Suprapubic skin (tissue), 4 donors: Measurements from ENCODE around the gene RAD9B. TPM values are rescaled to one million over a fixed set of nuclear protein-coding genes. Genes with fewer than 3 reads are reported as not detected.
"Not testable (repeated sequence)": the region's sequence is repeated elsewhere in the genome, so short reads cannot be mapped to it uniquely, and the experiment has no call there.

ENCODE experiments used
- DNase-seq, 2 donors: peaks; one replicate each; pipeline ENCODE4 v3.0.0-alpha.2; 2019; ENCODE audit warnings: low spot score in 2 of 2
- H3K27ac ChIP-seq: fragments of 200-600 bp; sonication (generic); one replicate; pipeline ENCODE4 v1.5.1; 2019
- H3K27me3 ChIP-seq: fragments of 200-600 bp; sonication (generic); one replicate; pipeline ENCODE4 v1.5.1; 2019
- H3K36me3 ChIP-seq: fragments of 200-600 bp; sonication (generic); one replicate; pipeline ENCODE4 v1.5.1; 2019
- H3K4me1 ChIP-seq: fragments of 200-600 bp; sonication (generic); one replicate; pipeline ENCODE4 v1.5.1; 2019
- H3K4me3 ChIP-seq: fragments of 200-600 bp; sonication (generic); one replicate; pipeline ENCODE4 v1.5.1; 2019; ENCODE audit warnings: mild to moderate bottlenecking
- H3K9me3 ChIP-seq: fragments of 200-600 bp; sonication (generic); one replicate; pipeline ENCODE4 v1.5.1; 2019
- CTCF ChIP-seq, 2 donors: fragments of 200-600 bp in 1 of 2; fragments of 450-650 bp in 1 of 2; sonication (generic) in 1 of 2; IDR thresholded peaks; one replicate each; pipeline ENCODE4 v1.5.1; 2016 to 2019; ENCODE audit warnings: antibody characterized with exemption in 2 of 2, mild to moderate bottlenecking in 1 of 2, moderate library complexity in 1 of 2
- EP300 ChIP-seq: sonication (generic); formaldehyde crosslinking; IDR thresholded peaks from one replicate; pipeline ENCODE4 v1.6.1; 2017; ENCODE audit warnings: antibody characterized with exemption
- POLR2A ChIP-seq, 2 donors: fragments of 450-650 bp; IDR thresholded peaks; one replicate each; pipeline ENCODE4 v1.6.1; 2017; ENCODE audit warnings: antibody characterized with exemption in 2 of 2, mild to moderate bottlenecking in 2 of 2, moderate library complexity in 2 of 2
- POLR2AphosphoS5 ChIP-seq, 3 donors: sonication (generic); formaldehyde crosslinking; IDR thresholded peaks; one replicate each; pipeline ENCODE4 v1.6.1; 2017; ENCODE audit warnings: antibody characterized with exemption in 3 of 3
- WGBS: methylation state at CpG from one replicate; pipeline ENCODE4 v1.1.5; 2018; 5-methylcytosine and 5-hydroxymethylcytosine counted together
- total RNA-seq, 4 donors: library from RNA; depleted of rRNA; stranded (reverse); fragments of >200 nt; gene quantifications; one replicate each; pipeline ENCODE4 v1.1.0, GENCODE V29; 2016

Gene RAD9B
- total RNA-seq, 4 donors from 2014 or later: 0.19 to 0.47 (median 0.40) TPM; not detected in 1

- Histone ChIP-seq H3K27me3 (no peaks in the 10 kb centered on the region), H3K4me1 (peaks cover 6% of the 10 kb centered on the region), H3K9me3 (no peaks in the 10 kb centered on the region), H3K27ac (no peak overlapping the region), H3K36me3 (no peaks in the 10 kb centered on the region), H3K4me3 (no peak overlapping the region)
- 65% methylated on average over 1 of the region's 1 CpG for WGBS
- no peak for DNase-seq
- no peak for TF ChIP-seq POLR2AphosphoS5 (IDR thresholded peaks at IDR 0.05)
- TF ChIP-seq EP300: no peak
- TF ChIP-seq POLR2A (IDR thresholded peaks at IDR 0.05): no peak
- TF ChIP-seq CTCF (IDR thresholded peaks at IDR 0.05): no peak
Observed at GRCh38 chr12:110514363-110514762, 12.2 kb downstream of the RAD9B start.

GRCh38 chr12:110516995-110517394, 14.9 kb downstream of the RAD9B start:
- Histone ChIP-seq H3K27me3 (no peaks in the 10 kb centered on the region), H3K9me3 (no peaks in the 10 kb centered on the region), H3K4me3 (no peak overlapping the region), H3K27ac (no peak overlapping the region), H3K4me1 (peaks cover 6% of the 10 kb centered on the region), H3K36me3 (no peaks in the 10 kb centered on the region)
- no peak for DNase-seq
- TF ChIP-seq CTCF (IDR thresholded peaks at IDR 0.05): no peak
- no peak for TF ChIP-seq EP300
- TF ChIP-seq POLR2AphosphoS5 (IDR thresholded peaks at IDR 0.05): no peak
- TF ChIP-seq POLR2A (IDR thresholded peaks at IDR 0.05): no peak
- 89% methylated on average over 1 of the region's 3 CpGs for WGBS

GRCh38 chr12:110518014-110518413, 15.9 kb downstream of the RAD9B start:
- WGBS: 94% methylated on average over 8 of the region's 8 CpGs
- H3K27ac ChIP-seq, H3K27me3 ChIP-seq, H3K4me3 ChIP-seq, H3K9me3 ChIP-seq, H3K36me3 ChIP-seq, DNase-seq, H3K4me1 ChIP-seq: not testable (repeated sequence)

- not testable (repeated sequence) for H3K4me1 ChIP-seq, H3K9me3 ChIP-seq, H3K27me3 ChIP-seq, H3K36me3 ChIP-seq, DNase-seq, H3K27ac ChIP-seq, H3K4me3 ChIP-seq
- 87% methylated on average over 11 of the region's 11 CpGs for WGBS
Observed at GRCh38 chr12:110520876-110521712, 19.0 kb downstream of the RAD9B start.

GRCh38 chr12:110528277-110528839, 26.2 kb downstream of the RAD9B start:
- Histone ChIP-seq H3K27me3 (no peaks in the 10 kb centered on the region), H3K9me3 (no peaks in the 10 kb centered on the region), H3K36me3 (no peaks in the 10 kb centered on the region), H3K27ac (no peak overlapping the region), H3K4me1 (peaks cover 26% of the 10 kb centered on the region), H3K4me3 (no peak overlapping the region)
- TF ChIP-seq POLR2A (IDR thresholded peaks at IDR 0.05) (no peak), CTCF (IDR thresholded peaks at IDR 0.05) (no peak)
- 91% methylated on average over 6 of the region's 6 CpGs for WGBS
- no peak for DNase-seq

- Histone ChIP-seq H3K27ac (no peak overlapping the region), H3K36me3 (peaks cover 13% of the 10 kb centered on the region), H3K9me3 (no peaks in the 10 kb centered on the region), H3K27me3 (no peaks in the 10 kb centered on the region), H3K4me1 (peaks cover 33% of the 10 kb centered on the region), H3K4me3 (no peak overlapping the region)
- 75% methylated on average over 2 of the region's 2 CpGs for WGBS
- no peak for TF ChIP-seq CTCF (IDR thresholded peaks at IDR 0.05)
- no peak for TF ChIP-seq POLR2A (IDR thresholded peaks at IDR 0.05)
- no peak for TF ChIP-seq POLR2AphosphoS5 (IDR thresholded peaks at IDR 0.05)
- TF ChIP-seq EP300: no peak
- DNase-seq: no peak
Observed at GRCh38 chr12:110530511-110530910, 28.4 kb downstream of the RAD9B start.
